OCI-LY7 (cell line): ENCODE data around the gene MTURN. TPM values are rescaled to one million over a fixed set of nuclear protein-coding genes. Genes with fewer than 3 reads are reported as not detected.
"Not testable (repeated sequence)": the region's sequence is repeated elsewhere in the genome, so short reads cannot be mapped to it uniquely, and the experiment has no call there.

Source experiments
- BruUV-seq: library from RNA; stranded (reverse); fragments of 400-500 nt; replicated peaks from 2 replicates; lab custom pipeline; 2021; lab: Mats Ljungman, UMichigan
- CTCF ChIA-PET: fragments of 300-600 bp; sonication (Branson Sonifier 250); formaldehyde crosslinking; loops from one replicate; lab custom pipeline; 2022; ENCODE audit warnings: antibody characterized with exemption; ENCODE audit not compliant: unreplicated experiment; lab: Charles Lee
- POLR2A ChIA-PET: fragments of 300-600 bp; sonication (Branson Sonifier 250); formaldehyde crosslinking; loops from one replicate; lab custom pipeline; 2022; ENCODE audit warnings: antibody characterized with exemption; lab: Charles Lee
- DNase-seq: peaks from one replicate; pipeline ENCODE4 v3.0.0-alpha.2; 2015; ENCODE audit warnings: low spot score
- H2AFZ ChIP-seq: fragments of 200-600 bp; sonication (generic), shearing (Covaris generic); 2 replicates; pipeline ENCODE4 v1.6.1; 2014; ENCODE audit warnings: mild to moderate bottlenecking, antibody characterized with exemption, low read length, moderate library complexity
- H3K27ac ChIP-seq: fragments of 200-600 bp; sonication (generic); 2 replicates; pipeline ENCODE4 v1.5.1; 2014; ENCODE audit warnings: mixed run types, low read depth, mild to moderate bottlenecking, moderate library complexity, low read length, inconsistent platforms; ENCODE audit not compliant: poor library complexity, severe bottlenecking
- H3K36me3 ChIP-seq: fragments of 200-600 bp; sonication (generic); 2 replicates; pipeline ENCODE4 v1.6.1; 2014; ENCODE audit warnings: mild to moderate bottlenecking, antibody characterized with exemption, low read length, moderate library complexity, mixed read lengths; ENCODE audit not compliant: insufficient read depth
- H3K4me1 ChIP-seq: fragments of 200-600 bp; sonication (generic); 2 replicates; pipeline ENCODE4 v1.5.1; 2014; ENCODE audit warnings: mild to moderate bottlenecking, low read length; ENCODE audit not compliant: insufficient read depth, poor library complexity, severe bottlenecking
- H3K4me2 ChIP-seq: fragments of 200-600 bp; sonication (generic); 2 replicates; pipeline ENCODE4 v1.6.1; 2014; ENCODE audit warnings: mild to moderate bottlenecking, low read length
- H3K4me3 ChIP-seq: fragments of 200-600 bp; sonication (generic); 2 replicates; pipeline ENCODE4 v1.5.1; 2014; ENCODE audit warnings: mild to moderate bottlenecking, low read depth, low read length; ENCODE audit not compliant: poor library complexity, severe bottlenecking
- H3K79me2 ChIP-seq: fragments of 200-600 bp; sonication (generic); 2 replicates; pipeline ENCODE4 v1.6.1; 2016; ENCODE audit warnings: low read depth, mild to moderate bottlenecking, low read length, moderate library complexity, mixed read lengths; ENCODE audit not compliant: insufficient read depth
- H3K9me2 ChIP-seq: fragments of 200-600 bp; sonication (generic); 2 replicates; pipeline ENCODE4 v1.6.1; 2016; ENCODE audit warnings: mild to moderate bottlenecking, low read length, mixed read lengths; ENCODE audit not compliant: insufficient read depth
- H3K9me3 ChIP-seq: fragments of 200-600 bp; sonication (generic); 2 replicates; pipeline ENCODE4 v1.6.1; 2014; ENCODE audit warnings: mild to moderate bottlenecking, mixed run types, low read length, mixed read lengths
- H4K20me1 ChIP-seq: fragments of 200-600 bp; sonication (generic); 2 replicates; pipeline ENCODE4 v1.6.1; 2014; ENCODE audit warnings: mild to moderate bottlenecking, antibody characterized with exemption, low read length, moderate library complexity, mixed read lengths; ENCODE audit not compliant: insufficient read depth
- EZH2phosphoT487 ChIP-seq: fragments of 200-600 bp; sonication (generic); IDR thresholded peaks from 2 replicates; pipeline ENCODE4 v1.6.1; 2018; ENCODE audit warnings: low read depth, borderline replicate concordance, mild to moderate bottlenecking, mixed run types, antibody characterized with exemption, low read length, moderate library complexity, mixed read lengths
- intact Hi-C: fragments of 100-400 bp; cut with micrococcal nuclease; formaldehyde crosslinking; loops from one replicate; pipeline ENCODE4 v1.10.0; 2022; ENCODE audit not compliant: unreplicated experiment
- total RNA-seq, 2 experiments: library from RNA; depleted of rRNA in 1 of 2; stranded (reverse); fragments of >200 nt in 1 of 2; shearing (Covaris generic) in 1 of 2; gene quantifications; 2 replicates each; pipeline ENCODE4 v1.2.3, GENCODE V29; 2014 to 2022
- TF ChIP-seq, protein P1 (sequence below): fragments of 200-600 bp; sonication (generic); conservative IDR thresholded peaks from 2 replicates; pipeline ENCODE4 v1.5.1; 2014; ENCODE audit warnings: mild to moderate bottlenecking, antibody characterized with exemption, low read length, moderate library complexity, mixed read lengths

Gene MTURN
- total RNA-seq, 2 experiments from 2014 or later = 2.9 to 4.1 TPM

DNA sequence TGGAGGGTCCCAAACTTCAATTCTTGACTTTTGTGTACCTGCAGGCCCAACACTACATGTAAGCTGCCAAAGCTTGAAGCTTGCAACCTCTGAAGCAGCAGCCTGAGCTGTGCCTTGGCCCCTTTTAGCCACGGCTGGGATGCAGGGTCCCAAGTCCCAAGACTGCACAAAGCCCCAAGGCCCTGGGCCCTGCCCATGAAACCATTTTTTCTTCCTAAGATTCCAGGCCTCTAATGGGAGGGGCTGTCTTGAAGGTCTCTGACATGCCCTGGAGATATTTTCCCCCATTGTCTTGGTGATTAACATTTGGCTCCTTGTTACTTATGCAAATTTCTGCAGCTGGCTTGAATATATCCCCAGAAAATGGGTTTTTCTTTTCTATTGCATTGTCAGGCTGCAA, 52.7 kb downstream of the MTURN start:
- no peak overlapping the region for H3K4me2 ChIP-seq
- DNase-seq = no peak
- no peaks in the 10 kb centered on the region for H3K79me2 ChIP-seq
- BruUV-seq = no TSS peak
- POLR2A ChIA-PET = interaction anchor here (0.7 kb wide), 1 partner anchor 38 kb away, joined by 3 read pairs; no protein-coding TSS in a partner anchor
- H3K9me2 ChIP-seq = no peaks in the 10 kb centered on the region
- H4K20me1 ChIP-seq = no peaks in the 10 kb centered on the region
- intact Hi-C loops = no loop called here
- TF ChIP-seq, protein P1, sequence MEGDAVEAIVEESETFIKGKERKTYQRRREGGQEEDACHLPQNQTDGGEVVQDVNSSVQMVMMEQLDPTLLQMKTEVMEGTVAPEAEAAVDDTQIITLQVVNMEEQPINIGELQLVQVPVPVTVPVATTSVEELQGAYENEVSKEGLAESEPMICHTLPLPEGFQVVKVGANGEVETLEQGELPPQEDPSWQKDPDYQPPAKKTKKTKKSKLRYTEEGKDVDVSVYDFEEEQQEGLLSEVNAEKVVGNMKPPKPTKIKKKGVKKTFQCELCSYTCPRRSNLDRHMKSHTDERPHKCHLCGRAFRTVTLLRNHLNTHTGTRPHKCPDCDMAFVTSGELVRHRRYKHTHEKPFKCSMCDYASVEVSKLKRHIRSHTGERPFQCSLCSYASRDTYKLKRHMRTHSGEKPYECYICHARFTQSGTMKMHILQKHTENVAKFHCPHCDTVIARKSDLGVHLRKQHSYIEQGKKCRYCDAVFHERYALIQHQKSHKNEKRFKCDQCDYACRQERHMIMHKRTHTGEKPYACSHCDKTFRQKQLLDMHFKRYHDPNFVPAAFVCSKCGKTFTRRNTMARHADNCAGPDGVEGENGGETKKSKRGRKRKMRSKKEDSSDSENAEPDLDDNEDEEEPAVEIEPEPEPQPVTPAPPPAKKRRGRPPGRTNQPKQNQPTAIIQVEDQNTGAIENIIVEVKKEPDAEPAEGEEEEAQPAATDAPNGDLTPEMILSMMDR = no peak
- TF ChIP-seq EZH2phosphoT487 = no peak
- CTCF ChIA-PET = no interaction called here
- peaks cover 9% of the 10 kb centered on the region; the same call in 1 of the 2 replicates for H3K9me3 ChIP-seq
- H3K36me3 ChIP-seq = no peaks in the 10 kb centered on the region
- no peak overlapping the region for H3K27ac ChIP-seq
- no peak overlapping the region for H3K4me3 ChIP-seq
- no peak overlapping the region for H2AFZ ChIP-seq
- peaks cover 5% of the 10 kb centered on the region for H3K4me1 ChIP-seq

DNA sequence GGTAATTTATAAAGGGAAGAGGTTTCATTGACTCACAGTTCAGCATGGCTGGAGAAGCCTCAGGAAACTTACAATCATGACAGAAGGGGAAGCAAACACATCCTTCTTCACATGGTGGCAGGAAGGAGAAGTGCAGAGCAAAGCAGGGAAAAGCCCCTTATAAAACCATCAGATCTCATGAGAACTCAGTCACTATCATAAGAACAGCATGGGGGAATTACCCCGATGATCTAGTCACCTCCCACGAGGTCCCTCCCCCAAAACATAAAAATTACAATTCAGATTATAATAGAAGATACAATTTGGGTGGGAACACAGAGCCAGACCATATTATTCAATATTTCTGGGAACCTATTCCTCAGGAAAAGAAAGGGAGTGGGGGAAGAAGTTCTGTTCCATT, 53.6 kb downstream of the MTURN start:
- H4K20me1 ChIP-seq, H3K79me2 ChIP-seq, H3K9me3 ChIP-seq, DNase-seq, intact Hi-C loops, BruUV-seq, H3K4me2 ChIP-seq, H3K9me2 ChIP-seq, H3K4me1 ChIP-seq, H3K27ac ChIP-seq, H2AFZ ChIP-seq, CTCF ChIA-PET, H3K36me3 ChIP-seq, H3K4me3 ChIP-seq, POLR2A ChIA-PET: not testable (repeated sequence)

DNA sequence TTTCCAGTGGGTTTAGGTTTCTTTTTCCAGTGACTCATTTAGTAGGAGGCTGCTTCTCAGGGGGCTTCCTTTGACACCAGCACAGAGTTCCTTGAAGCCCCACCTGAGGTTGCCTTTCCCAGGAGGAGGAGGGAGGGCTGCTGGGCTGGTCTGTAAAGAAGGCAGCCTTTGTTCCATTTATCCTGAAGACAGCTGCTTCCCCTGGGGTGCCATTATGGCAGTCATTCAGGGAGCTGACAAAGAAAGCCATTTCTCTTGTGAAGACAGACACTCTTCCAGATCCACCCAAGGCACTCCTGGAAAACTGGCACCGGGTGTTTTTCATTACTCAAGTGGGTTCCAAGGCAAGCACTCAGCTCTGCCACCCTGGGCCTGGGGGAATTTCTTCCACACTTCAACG, 54.0 kb downstream of the MTURN start:
- Histone ChIP-seq H3K9me2 (no peaks in the 10 kb centered on the region), H3K27ac (no peak overlapping the region), H4K20me1 (no peaks in the 10 kb centered on the region), H3K36me3 (no peaks in the 10 kb centered on the region), H3K9me3 (peaks cover 9% of the 10 kb centered on the region; the same call in 1 of the 2 replicates), H2AFZ (no peak overlapping the region), H3K79me2 (no peaks in the 10 kb centered on the region), H3K4me3 (no peak overlapping the region), H3K4me2 (no peak overlapping the region), H3K4me1 (peaks cover 5% of the 10 kb centered on the region)
- no peak for DNase-seq
- no TSS peak for BruUV-seq
- intact Hi-C loops = no loop called here
- ChIA-PET CTCF (no interaction called here), POLR2A (interaction anchor here (0.9 kb wide), 1 partner anchor 12 kb away, joined by 3 read pairs; no protein-coding TSS in a partner anchor)
- TF ChIP-seq EZH2phosphoT487 = no peak
- TF ChIP-seq, protein P1 = no peak
